Naive thymus-derived CD8-positive, alpha-beta T cell (primary cell): ENCODE data around the gene CDO1. TPM values are rescaled to one million over a fixed set of nuclear protein-coding genes. Genes with fewer than 3 reads are reported as not detected.
"Not testable (repeated sequence)": the region's sequence is repeated elsewhere in the genome, so short reads cannot be mapped to it uniquely, and the experiment has no call there.

ENCODE experiments used
- ATAC-seq, 2 donors: fragments of 150-1000 bp; cut with Tn5 transposase in 1 of 2; sonication (Bioruptor Pico), chemical (Tn5 transposase) in 1 of 2; 1 replicate in 1 of 2; 2 replicates in 1 of 2; pipeline ENCODE4 v1.10.0; 2021; ENCODE audit warnings: mild to moderate bottlenecking in 2 of 2, moderate library complexity in 2 of 2
- POLR2A ChIA-PET: fragments of 350-600 bp; sonication (Branson Sonifier 250); formaldehyde crosslinking; loops from one replicate; lab custom pipeline; 2021; ENCODE audit warnings: antibody characterized with exemption; lab: Charles Lee
- DNase-seq, 10 donors: peaks; one replicate each; pipeline versions ENCODE4 v3.0.0 to v3.0.0-alpha.2; 2020 to 2022
- H3K27ac Mint-ChIP-seq, 10 donors: one replicate each; pipeline ENCODE4 v1.8.0; 2020 to 2022; ENCODE audit warnings: mild to moderate bottlenecking in 10 of 10, mixed read lengths in 10 of 10, moderate library complexity in 4 of 10, inconsistent platforms in 1 of 10
- H3K27me3 Mint-ChIP-seq, 5 donors: one replicate each; pipeline ENCODE4 v1.8.0; 2021 to 2022; ENCODE audit warnings: mixed read lengths in 5 of 5
- H3K36me3 Mint-ChIP-seq, 3 donors: one replicate each; pipeline ENCODE4 v1.8.0; 2020 to 2022; ENCODE audit warnings: mixed read lengths in 3 of 3, mild to moderate bottlenecking in 2 of 3, inconsistent platforms in 1 of 3
- H3K4me1 Mint-ChIP-seq, 4 donors: one replicate each; pipeline ENCODE4 v1.8.0; 2021 to 2022; ENCODE audit warnings: mixed read lengths in 4 of 4
- H3K4me3 Mint-ChIP-seq, 10 donors: one replicate each; pipeline ENCODE4 v1.8.0; 2020 to 2022; ENCODE audit warnings: mild to moderate bottlenecking in 10 of 10, mixed read lengths in 10 of 10, moderate library complexity in 6 of 10, inconsistent platforms in 1 of 10
- H3K9me3 Mint-ChIP-seq, 9 donors: one replicate each; pipeline ENCODE4 v1.8.0; 2020 to 2022; ENCODE audit warnings: mixed read lengths in 9 of 9, mild to moderate bottlenecking in 3 of 9, inconsistent platforms in 1 of 9, moderate library complexity in 1 of 9
- polyA plus RNA-seq, 3 donors: library from polyadenylated mRNA; unstranded; fragments of 300-500 nt; fragmentation: Illumina TruSeq; gene quantifications; one replicate each; pipeline ENCODE4 v1.2.3, GENCODE V29; 2021
- total RNA-seq, 8 experiments: library from RNA in 2 of 8; stranded (reverse) in 2 of 8; gene quantifications; one replicate each; pipeline ENCODE4 v1.2.3 and lab custom pipeline; 2021 to 2026

Gene CDO1
- total and polyA plus RNA-seq, 5 experiments from 2014 or later = not detected

DNA sequence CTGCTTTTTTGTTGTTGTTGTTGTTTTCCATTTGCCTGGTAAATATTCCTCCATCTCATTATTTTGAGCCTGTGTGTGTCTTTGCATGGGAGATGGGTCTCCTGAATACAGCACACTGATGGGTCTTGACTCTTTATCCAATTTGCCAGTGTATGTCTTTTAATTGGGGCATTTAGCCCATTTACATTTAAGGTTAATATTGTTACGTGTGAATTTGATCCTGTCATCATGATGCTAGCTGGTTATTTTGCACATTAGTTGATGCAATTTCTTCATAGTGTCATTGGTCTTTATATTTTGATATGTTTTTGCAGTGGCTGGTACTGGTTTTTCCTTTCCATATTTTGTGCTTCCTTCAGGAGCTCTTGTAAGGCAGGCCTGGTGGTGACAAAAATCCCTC, 8.5 kb upstream of the CDO1 start:
- peaks cover 15 to 25% (median 16%) of the 10 kb centered on the region in 3 donors for H3K36me3 Mint-ChIP-seq
- POLR2A ChIA-PET, H3K4me3 Mint-ChIP-seq, DNase-seq, ATAC-seq, H3K27ac Mint-ChIP-seq, H3K4me1 Mint-ChIP-seq: not testable (repeated sequence)
- H3K27me3 Mint-ChIP-seq = peaks cover 8 to 19% (median 9%) of the 10 kb centered on the region in 5 donors
- peaks cover 0 to 27% (median 10%) of the 10 kb centered on the region in 9 donors for H3K9me3 Mint-ChIP-seq

DNA sequence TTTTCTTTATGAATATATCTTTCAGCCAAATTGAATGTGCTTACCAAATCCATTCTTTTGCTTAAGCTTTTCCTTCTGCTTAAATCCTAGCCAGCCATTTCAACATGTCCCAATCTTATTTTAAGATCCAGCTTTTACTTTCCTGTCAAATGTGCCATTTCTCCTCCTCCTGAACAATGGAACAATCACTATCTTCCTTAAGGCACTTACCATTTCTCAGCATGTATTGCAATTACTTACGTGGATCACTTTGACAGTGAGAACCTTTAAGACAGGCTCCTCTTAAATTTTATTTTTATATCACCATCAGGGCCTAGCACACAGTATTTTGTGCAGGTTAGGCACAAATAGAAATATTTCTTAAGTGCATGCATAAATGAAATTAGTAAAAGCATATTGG, 4.4 kb upstream of the CDO1 start:
- peaks cover 0 to 17% (median 7%) of the 10 kb centered on the region in 9 donors for H3K9me3 Mint-ChIP-seq
- DNase-seq = no peak
- peaks cover 3 to 9% (median 8%) of the 10 kb centered on the region in 4 donors for H3K4me1 Mint-ChIP-seq
- peaks cover 25 to 61% (median 35%) of the 10 kb centered on the region in 5 donors for H3K27me3 Mint-ChIP-seq
- H3K27ac Mint-ChIP-seq = no peak overlapping the region
- no peak for ATAC-seq
- no peak overlapping the region for H3K4me3 Mint-ChIP-seq
- POLR2A ChIA-PET = no interaction called here
- H3K36me3 Mint-ChIP-seq = peaks cover 0 to 7% (median 0%) of the 10 kb centered on the region in 3 donors

DNA sequence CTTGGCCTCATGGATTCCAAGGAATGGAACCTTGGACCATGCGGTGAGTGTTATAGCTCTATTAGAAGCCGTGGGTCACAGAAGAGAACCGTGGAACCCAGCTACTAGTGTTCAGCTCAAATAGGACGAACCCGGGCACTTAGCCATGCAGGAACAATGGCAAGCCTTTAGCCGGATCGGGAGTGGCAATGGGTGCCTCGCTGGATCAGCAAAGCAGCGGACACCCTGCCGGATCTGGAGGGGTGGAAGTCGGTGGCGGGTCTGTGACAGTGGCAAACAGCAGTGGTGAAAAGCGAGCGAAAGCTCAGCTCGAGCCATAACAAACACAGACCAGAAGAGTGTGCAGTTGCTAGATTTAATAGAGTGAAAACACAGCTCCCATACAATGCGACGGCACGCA, 2.4 kb upstream of the CDO1 start:
- H3K9me3 Mint-ChIP-seq = peaks cover 0 to 8% (median 2%) of the 10 kb centered on the region in 9 donors
- no peak overlapping the region for H3K27ac Mint-ChIP-seq
- H3K4me1 Mint-ChIP-seq = peaks cover 8 to 17% (median 16%) of the 10 kb centered on the region in 4 donors
- POLR2A ChIA-PET = no interaction called here
- no peak overlapping the region for H3K4me3 Mint-ChIP-seq
- peaks cover 40 to 81% (median 54%) of the 10 kb centered on the region in 5 donors for H3K27me3 Mint-ChIP-seq
- DNase-seq = no peak
- peaks cover 0 to 7% (median 0%) of the 10 kb centered on the region in 3 donors for H3K36me3 Mint-ChIP-seq
- ATAC-seq = no peak

DNA sequence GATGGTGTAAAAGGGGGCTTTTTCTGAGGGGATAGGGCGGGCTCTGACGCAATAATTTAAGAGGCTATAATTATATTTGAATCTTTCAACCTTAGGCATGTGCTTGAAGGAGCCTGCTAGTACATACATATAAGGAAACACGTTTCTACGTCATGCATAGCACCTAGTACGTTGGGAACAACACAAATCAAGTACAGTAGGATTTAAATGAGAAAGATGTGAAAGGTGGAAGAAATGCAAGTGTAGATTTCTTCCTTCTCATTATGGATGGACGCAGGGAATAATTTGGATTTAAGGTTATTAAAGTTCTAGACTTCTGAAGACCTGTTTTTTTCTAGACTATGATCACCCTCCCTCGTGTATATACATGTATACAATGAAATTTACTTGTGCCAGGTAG, 927 bp upstream of the CDO1 start:
- H3K27ac Mint-ChIP-seq = no peak overlapping the region
- peak overlapping the region in 1 of 10 donors; percentile 14 for H3K4me3 Mint-ChIP-seq
- POLR2A ChIA-PET = no interaction called here
- peaks cover 0 to 7% (median 0%) of the 10 kb centered on the region in 3 donors for H3K36me3 Mint-ChIP-seq
- peaks cover 0 to 5% (median 0%) of the 10 kb centered on the region in 9 donors for H3K9me3 Mint-ChIP-seq
- peaks cover 45 to 95% (median 66%) of the 10 kb centered on the region in 5 donors for H3K27me3 Mint-ChIP-seq
- DNase-seq = no peak
- no peak for ATAC-seq
- H3K4me1 Mint-ChIP-seq = peaks cover 8 to 19% (median 17%) of the 10 kb centered on the region in 4 donors

DNA sequence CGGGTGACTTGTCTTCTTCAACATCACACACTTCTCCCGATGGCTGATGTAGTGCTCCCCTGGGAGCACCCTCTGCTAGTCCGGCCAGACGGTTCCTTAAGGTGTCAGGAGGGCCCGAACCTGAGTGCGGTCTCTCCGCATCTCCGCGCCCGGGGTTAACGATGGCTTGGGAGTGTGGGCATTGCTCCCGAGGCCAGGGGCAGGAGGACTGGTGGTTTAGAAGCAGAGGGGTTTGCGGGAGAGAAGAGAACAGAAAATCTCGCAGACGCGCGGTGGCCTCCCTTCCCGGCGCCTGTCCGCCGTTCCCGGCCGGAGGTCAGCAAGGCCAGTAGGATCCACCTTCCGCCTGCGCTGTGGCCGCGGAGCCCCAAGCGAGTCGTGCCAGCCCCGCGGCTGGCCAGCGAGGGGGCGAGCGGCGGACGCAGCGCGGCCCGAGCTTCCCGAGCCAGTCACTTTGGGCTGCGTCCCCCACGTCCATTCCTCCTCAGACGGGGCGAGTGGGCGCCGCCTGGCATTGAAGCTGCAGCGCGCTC, 700 bp downstream of the CDO1 start:
- no peak overlapping the region for H3K27ac Mint-ChIP-seq
- H3K9me3 Mint-ChIP-seq = no peaks in the 10 kb centered on the region
- ATAC-seq = peak in 1 of 2 donors; percentile 52
- H3K4me3 Mint-ChIP-seq = peak overlapping the region in 9 of 10 donors; percentile 39 to 78 (median 69)
- peaks cover 51 to 100% (median 69%) of the 10 kb centered on the region in 5 donors for H3K27me3 Mint-ChIP-seq
- POLR2A ChIA-PET = no interaction called here
- H3K36me3 Mint-ChIP-seq = no peaks in the 10 kb centered on the region
- no peak for DNase-seq
- peaks cover 8 to 19% (median 17%) of the 10 kb centered on the region in 4 donors for H3K4me1 Mint-ChIP-seq

DNA sequence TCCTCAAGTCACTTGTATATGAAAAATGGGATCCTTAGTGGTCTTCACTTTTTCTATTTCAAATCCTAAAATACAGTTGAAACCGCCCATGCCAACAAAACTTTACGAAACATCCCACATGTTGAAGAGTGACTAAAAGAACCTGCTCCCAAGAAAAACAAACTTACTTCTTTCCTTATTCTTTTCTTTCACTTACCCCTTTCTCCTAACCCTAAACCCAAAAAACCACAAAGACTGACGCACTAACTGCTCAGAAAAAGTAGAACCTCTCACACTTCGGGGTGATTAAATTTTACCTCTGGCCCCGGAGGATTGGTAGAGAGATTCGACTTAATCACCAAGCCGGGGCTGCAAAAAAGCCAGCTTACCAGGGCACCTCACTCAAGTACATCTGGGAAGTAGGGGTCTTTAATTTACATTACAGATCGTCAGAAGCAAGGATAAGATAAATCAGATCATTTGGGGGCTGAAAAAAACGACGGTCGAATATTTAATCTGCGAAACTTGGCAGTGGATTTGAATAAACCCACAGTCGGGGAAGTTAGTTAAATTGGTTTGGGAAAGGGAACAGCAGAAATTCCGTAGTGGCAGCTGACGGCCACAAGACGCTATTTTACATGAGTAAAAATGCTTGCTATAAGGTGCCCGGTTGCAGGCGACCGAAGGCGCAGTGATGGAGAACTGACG, 1.3 kb downstream of the CDO1 start:
- H3K27me3 Mint-ChIP-seq = peaks cover 46 to 97% (median 65%) of the 10 kb centered on the region in 5 donors
- no peaks in the 10 kb centered on the region for H3K9me3 Mint-ChIP-seq
- no peak for DNase-seq
- no peak overlapping the region for H3K27ac Mint-ChIP-seq
- peak overlapping the region; percentile 20 to 74 (median 62) for H3K4me3 Mint-ChIP-seq
- H3K36me3 Mint-ChIP-seq = no peaks in the 10 kb centered on the region
- POLR2A ChIA-PET = no interaction called here
- peaks cover 8 to 19% (median 17%) of the 10 kb centered on the region in 4 donors for H3K4me1 Mint-ChIP-seq
- ATAC-seq = no peak

DNA sequence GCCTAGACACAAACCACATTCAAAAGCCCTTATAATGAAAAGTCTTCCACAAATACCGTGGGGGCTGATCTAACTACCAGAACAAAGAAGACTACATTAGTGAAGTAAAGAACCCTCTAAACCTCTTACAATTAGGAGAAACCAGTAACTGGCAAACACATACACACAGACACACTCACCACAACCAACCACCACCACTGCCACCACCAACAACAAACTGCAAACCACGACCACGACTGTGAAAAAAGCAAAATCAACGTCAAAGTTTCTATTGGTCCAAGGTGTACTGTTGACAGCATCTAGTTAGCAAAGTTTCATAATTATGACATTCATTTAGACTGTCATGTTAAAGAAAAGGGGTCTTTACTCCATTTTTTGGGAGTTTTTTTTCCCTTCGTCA, 2.7 kb downstream of the CDO1 start:
- Mint-ChIP-seq H3K27ac (no peak overlapping the region), H3K9me3 (no peaks in the 10 kb centered on the region), H3K36me3 (no peaks in the 10 kb centered on the region), H3K4me1 (peaks cover 8 to 19% (median 17%) of the 10 kb centered on the region in 4 donors), H3K4me3 (no peak overlapping the region), H3K27me3 (peaks cover 43 to 83% (median 61%) of the 10 kb centered on the region in 5 donors)
- ATAC-seq (peak in 1 of 2 donors; percentile 21), DNase-seq (no peak)
- POLR2A ChIA-PET = no interaction called here

DNA sequence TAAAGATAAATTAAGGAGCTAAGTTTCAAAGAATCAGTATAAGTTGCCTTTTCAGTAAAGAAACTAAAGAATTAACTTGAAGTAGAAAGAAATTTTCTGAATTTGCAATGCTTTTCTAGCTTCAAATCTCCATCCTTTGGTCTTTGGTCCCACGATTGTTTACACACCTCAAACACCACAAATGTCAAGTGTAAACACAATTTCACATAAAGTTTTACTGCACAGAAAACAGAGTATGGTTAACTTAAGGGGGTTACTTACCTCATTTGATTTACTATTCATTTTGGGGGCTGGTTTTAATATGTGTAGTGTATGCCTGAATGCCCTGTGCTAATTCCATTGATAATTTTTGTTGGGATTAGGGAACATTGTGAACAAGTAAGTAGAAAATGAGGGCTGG, 4.1 kb downstream of the CDO1 start:
- Mint-ChIP-seq H3K27ac (no peak overlapping the region), H3K36me3 (no peaks in the 10 kb centered on the region), H3K27me3 (peaks cover 31 to 70% (median 54%) of the 10 kb centered on the region in 5 donors), H3K9me3 (no peaks in the 10 kb centered on the region), H3K4me1 (peaks cover 9 to 19% (median 17%) of the 10 kb centered on the region in 4 donors), H3K4me3 (no peak overlapping the region)
- ATAC-seq = no peak
- no peak for DNase-seq
- POLR2A ChIA-PET = no interaction called here

DNA sequence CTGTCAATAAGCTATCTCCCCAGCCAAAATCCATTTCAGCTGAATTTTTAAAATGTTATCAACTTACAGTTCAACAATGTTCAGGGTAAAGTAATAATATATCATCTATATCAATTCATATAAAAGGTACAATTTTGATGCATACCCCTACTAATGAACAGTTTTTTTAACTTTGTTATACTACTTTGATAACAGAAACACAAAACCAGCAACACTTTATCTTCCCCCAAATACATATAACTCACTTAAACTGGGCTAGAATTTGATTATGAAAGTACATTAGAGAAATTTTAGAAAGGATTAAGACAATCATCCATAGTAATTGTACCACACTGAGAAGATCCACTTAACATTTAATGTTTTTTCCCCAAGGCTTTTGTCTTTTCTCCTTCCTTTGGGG, 5.1 kb downstream of the CDO1 start:
- Mint-ChIP-seq H3K27me3 (peaks cover 33 to 60% (median 47%) of the 10 kb centered on the region in 5 donors), H3K36me3 (no peaks in the 10 kb centered on the region), H3K9me3 (no peaks in the 10 kb centered on the region), H3K4me1 (peaks cover 10 to 18% (median 14%) of the 10 kb centered on the region in 4 donors), H3K27ac (no peak overlapping the region), H3K4me3 (no peak overlapping the region)
- no peak for ATAC-seq
- POLR2A ChIA-PET = no interaction called here
- DNase-seq = no peak

DNA sequence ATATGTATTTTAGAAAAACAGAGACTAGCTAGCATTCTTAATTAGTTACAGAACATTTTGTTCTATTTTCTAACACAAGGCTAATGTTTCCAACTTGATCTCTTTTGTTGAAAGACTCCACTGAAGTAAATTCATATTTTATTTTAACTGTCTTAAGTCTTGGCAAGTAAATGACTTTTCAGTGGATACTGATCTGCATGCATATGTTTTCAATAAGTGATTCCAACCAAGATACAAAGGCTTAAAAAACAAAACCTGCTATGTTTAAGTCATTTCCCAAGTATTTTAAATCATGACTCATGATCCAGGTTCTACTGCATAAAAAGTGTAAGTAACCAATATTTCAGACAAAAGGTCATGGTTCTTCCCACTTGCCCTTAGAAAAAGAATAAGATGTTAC, 5.7 kb downstream of the CDO1 start:
- Mint-ChIP-seq H3K36me3 (no peaks in the 10 kb centered on the region), H3K27ac (no peak overlapping the region), H3K4me1 (peaks cover 7 to 14% (median 11%) of the 10 kb centered on the region in 4 donors), H3K9me3 (no peaks in the 10 kb centered on the region), H3K4me3 (no peak overlapping the region), H3K27me3 (peaks cover 33 to 57% (median 43%) of the 10 kb centered on the region in 5 donors)
- ATAC-seq (no peak), DNase-seq (no peak)
- POLR2A ChIA-PET = no interaction called here

DNA sequence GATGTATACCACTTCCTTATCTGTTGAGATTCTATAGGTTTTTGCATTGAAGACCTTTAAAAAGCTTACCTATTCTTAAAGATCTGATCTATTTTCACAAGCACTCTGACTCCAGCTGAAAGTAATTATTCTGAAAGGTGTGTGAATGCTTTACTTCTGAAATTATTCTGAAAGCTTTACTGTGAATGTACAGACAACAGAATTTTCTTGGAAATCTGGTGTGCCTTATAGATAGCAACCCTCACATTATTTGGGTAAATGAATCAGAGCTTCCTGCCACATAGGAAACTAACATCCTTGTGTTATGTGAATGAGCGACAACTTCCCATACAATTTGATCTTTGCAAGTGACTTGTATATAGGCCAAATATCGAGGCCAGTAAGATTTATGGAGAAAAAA, 6.5 kb downstream of the CDO1 start:
- Mint-ChIP-seq H3K27me3 (peaks cover 28 to 49% (median 35%) of the 10 kb centered on the region in 5 donors), H3K4me1 (peaks cover under 1 to 6% (median 4%) of the 10 kb centered on the region in 4 donors)
- DNase-seq = no peak

DNA sequence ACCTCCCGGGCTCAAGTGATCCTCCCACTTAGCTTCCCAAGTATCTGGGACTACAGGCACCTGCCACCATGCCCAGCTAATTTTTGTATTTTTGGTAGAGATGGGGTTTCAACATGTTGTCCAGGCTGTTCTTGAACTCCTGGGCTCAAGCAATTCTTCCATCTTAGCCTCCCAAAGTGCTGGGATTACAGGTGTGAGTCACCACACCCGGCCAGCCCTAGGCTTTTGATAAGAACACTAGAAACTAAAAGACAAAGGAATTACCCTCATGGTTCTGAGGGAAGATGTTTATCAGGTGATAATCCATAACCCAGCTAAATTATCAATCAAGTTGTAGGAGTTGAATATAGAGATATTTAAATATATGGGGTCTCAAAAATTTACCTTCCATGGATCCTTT, 8.4 kb downstream of the CDO1 start:
- DNase-seq, H3K4me3 Mint-ChIP-seq: not testable (repeated sequence)

More for the DNA sequence above, 6.5 kb downstream of the CDO1 start:
- Mint-ChIP-seq H3K36me3 (no peaks in the 10 kb centered on the region), H3K27ac (peak overlapping the region in 1 of 10 donors; percentile 68), H3K4me3 (no peak overlapping the region), H3K9me3 (no peaks in the 10 kb centered on the region)
- POLR2A ChIA-PET = no interaction called here
- no peak for ATAC-seq

DNA sequence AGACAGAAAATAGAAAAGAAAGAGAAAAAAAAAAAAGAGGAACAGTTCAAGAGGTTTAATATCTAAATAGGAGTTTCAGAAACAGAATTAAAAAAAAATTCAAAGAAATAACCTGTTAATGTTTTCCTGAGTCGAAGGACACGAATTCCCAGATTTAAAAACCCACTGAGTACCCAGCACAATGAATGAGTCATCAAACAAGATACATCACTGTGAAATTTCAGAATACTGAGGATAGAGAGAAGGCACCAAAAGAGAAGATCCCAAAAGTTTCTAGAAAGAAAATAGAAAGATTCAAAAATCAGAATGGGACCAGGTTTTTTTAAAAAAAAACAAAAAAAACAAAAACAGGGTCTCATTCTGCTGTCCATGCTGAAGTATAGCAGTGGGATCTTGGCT, 8.8 kb downstream of the CDO1 start:
- Mint-ChIP-seq H3K4me1 (peaks cover 0 to 5% (median 2%) of the 10 kb centered on the region in 4 donors), H3K9me3 (no peaks in the 10 kb centered on the region), H3K27me3 (peaks cover 13 to 32% (median 19%) of the 10 kb centered on the region in 5 donors), H3K4me3 (no peak overlapping the region), H3K36me3 (no peaks in the 10 kb centered on the region), H3K27ac (no peak overlapping the region)
- DNase-seq (no peak), ATAC-seq (no peak)
- POLR2A ChIA-PET = no interaction called here

More for the DNA sequence above, 8.4 kb downstream of the CDO1 start:
- ATAC-seq, H3K36me3 Mint-ChIP-seq, POLR2A ChIA-PET, H3K4me1 Mint-ChIP-seq, H3K27ac Mint-ChIP-seq, H3K9me3 Mint-ChIP-seq: not testable (repeated sequence)
- peaks cover 13 to 34% (median 21%) of the 10 kb centered on the region in 5 donors for H3K27me3 Mint-ChIP-seq
